Small intestine (tissue), 7 donors: ENCODE data around the gene CAVIN2. TPM values are rescaled to one million over a fixed set of nuclear protein-coding genes. Genes with fewer than 3 reads are reported as not detected.

Experiments used
- DNase-seq, 2 donors: peaks; one replicate each; pipeline versions ENCODE4 v3.0.0 to v3.0.0-alpha.2; 2013
- FAIRE-seq: peaks from 2 replicates; lab custom pipeline; 2012; peaks lifted over from hg19 to GRCh38; lab: Jason Lieb, UNC
- H3K27ac ChIP-seq, 3 donors: one replicate each; pipeline ENCODE4 v1.5.1; 2013; ENCODE audit warnings: low read length in 2 of 3, mild to moderate bottlenecking in 2 of 3, control low read depth in 1 of 3, inconsistent platforms in 1 of 3, low read depth in 1 of 3, moderate library complexity in 1 of 3
- H3K27me3 ChIP-seq, 3 donors: one replicate each; pipeline ENCODE4 v1.6.1; 2013; ENCODE audit warnings: low read length in 3 of 3, inconsistent platforms in 1 of 3; ENCODE audit not compliant: control insufficient read depth in 3 of 3, insufficient read depth in 3 of 3
- H3K36me3 ChIP-seq, 3 donors: one replicate each; pipeline ENCODE4 v1.6.1; 2013; ENCODE audit warnings: low read length in 3 of 3, inconsistent platforms in 1 of 3, low read depth in 1 of 3, mild to moderate bottlenecking in 1 of 3, moderate library complexity in 1 of 3; ENCODE audit not compliant: control insufficient read depth in 3 of 3, insufficient read depth in 2 of 3
- H3K4me1 ChIP-seq, 3 donors: one replicate each; pipeline ENCODE4 v1.6.1; 2013; ENCODE audit warnings: low read length in 2 of 3, inconsistent platforms in 1 of 3, low read depth in 1 of 3, mild to moderate bottlenecking in 1 of 3, moderate library complexity in 1 of 3; ENCODE audit not compliant: control insufficient read depth in 3 of 3, insufficient read depth in 2 of 3
- H3K4me3 ChIP-seq, 3 donors: one replicate each; pipeline ENCODE4 v1.5.1; 2013; ENCODE audit warnings: low read length in 3 of 3, control low read depth in 1 of 3, inconsistent platforms in 1 of 3, low read depth in 1 of 3, mild to moderate bottlenecking in 1 of 3, moderate library complexity in 1 of 3
- H3K9me3 ChIP-seq, 2 donors: one replicate each; pipeline ENCODE4 v1.6.1; 2013; ENCODE audit warnings: low read depth in 1 of 2, low read length in 1 of 2; ENCODE audit not compliant: control insufficient read depth in 2 of 2, insufficient read depth in 1 of 2
- WGBS, 3 donors: extraction: QIAGEN DNeasy Blood & Tissue Kit; methylation state at CpG; one replicate each; pipeline ENCODE4 v1.1.7; 2013; 5-methylcytosine and 5-hydroxymethylcytosine counted together
- polyA plus RNA-seq, 4 donors: library from polyadenylated mRNA; stranded (reverse) in 3 of 4; unstranded in 1 of 4; fragments of 200-250 nt in 3 of 4; fragments of 120-200 nt in 1 of 4; gene quantifications; one replicate each; pipeline versions ENCODE4 v1.2.1 to v1.2.3, GENCODE V29; 2013
- donor health status: healthy with polysubstance abuse.
- donor health status: control.
- donor health status: control.
- donor health status: Bipolar disorder and iron deficiency.
- donor health status: healthy.

CAVIN2 gene
- polyA plus RNA-seq, 4 donors = 0.89 to 29.8 (median 10.0) TPM

GRCh38 chr2:191811807-191812602, 34.9 kb downstream of the CAVIN2 start:
- DNase-seq (peak; percentile 66 to 69), FAIRE-seq (peak; percentile 57)
- Histone ChIP-seq H3K4me3 (no peak overlapping the region), H3K4me1 (no peaks in the 10 kb centered on the region), H3K9me3 (no peaks in the 10 kb centered on the region), H3K36me3 (no peaks in the 10 kb centered on the region), H3K27me3 (no peaks in the 10 kb centered on the region), H3K27ac (no peak overlapping the region)
- 33 to 42% (median 38%) methylated on average over 9 of the region's 9 CpGs for WGBS, 3 donors

- WGBS, 3 donors = 91 to 94% (median 91%) methylated on average over 1 of the region's 1 CpG
- H3K27me3 ChIP-seq = no peaks in the 10 kb centered on the region
- H3K4me1 ChIP-seq = no peaks in the 10 kb centered on the region
- no peak for DNase-seq
- no peak overlapping the region for H3K4me3 ChIP-seq
- H3K27ac ChIP-seq = no peak overlapping the region
- H3K36me3 ChIP-seq = no peaks in the 10 kb centered on the region
- FAIRE-seq = no peak
- no peaks in the 10 kb centered on the region for H3K9me3 ChIP-seq
Measured at GRCh38 chr2:191806396-191806795, 40.5 kb downstream of the CAVIN2 start.

- Histone ChIP-seq H3K4me1 (no peaks in the 10 kb centered on the region), H3K9me3 (no peaks in the 10 kb centered on the region), H3K27ac (no peak overlapping the region), H3K4me3 (no peak overlapping the region), H3K36me3 (no peaks in the 10 kb centered on the region), H3K27me3 (no peaks in the 10 kb centered on the region)
- 83 to 87% (median 85%) methylated on average over 9 of the region's 9 CpGs for WGBS, 3 donors
- FAIRE-seq = no peak
- DNase-seq = no peak
Measured at GRCh38 chr2:191804766-191805165, 42.1 kb downstream of the CAVIN2 start.

GRCh38 chr2:191803007-191803406, 43.9 kb downstream of the CAVIN2 start:
- no peaks in the 10 kb centered on the region for H3K36me3 ChIP-seq
- no peak for DNase-seq
- peak; percentile 10 for FAIRE-seq
- no peaks in the 10 kb centered on the region for H3K4me1 ChIP-seq
- no peaks in the 10 kb centered on the region for H3K27me3 ChIP-seq
- H3K27ac ChIP-seq = no peak overlapping the region
- H3K4me3 ChIP-seq = no peak overlapping the region
- WGBS, 3 donors = 55 to 88% (median 69%) methylated on average over 1 of the region's 1 CpG
- H3K9me3 ChIP-seq = no peaks in the 10 kb centered on the region

- Histone ChIP-seq H3K27me3 (no peaks in the 10 kb centered on the region), H3K27ac (no peak overlapping the region), H3K36me3 (no peaks in the 10 kb centered on the region), H3K4me1 (no peaks in the 10 kb centered on the region), H3K9me3 (no peaks in the 10 kb centered on the region), H3K4me3 (no peak overlapping the region)
- DNase-seq = peak in 1 of 2 donors; percentile 17
- FAIRE-seq = no peak
- WGBS, 3 donors = 23 to 59% (median 36%) methylated on average over 5 of the region's 5 CpGs
Measured at GRCh38 chr2:191802180-191802579, 44.7 kb downstream of the CAVIN2 start.

GRCh38 chr2:191800874-191801273, 46.0 kb downstream of the CAVIN2 start:
- Histone ChIP-seq H3K4me3 (no peak overlapping the region), H3K27me3 (no peaks in the 10 kb centered on the region), H3K9me3 (no peaks in the 10 kb centered on the region), H3K27ac (no peak overlapping the region), H3K4me1 (no peaks in the 10 kb centered on the region), H3K36me3 (no peaks in the 10 kb centered on the region)
- 78 to 88% (median 86%) methylated on average over 1 of the region's 1 CpG for WGBS, 3 donors
- FAIRE-seq (no peak), DNase-seq (no peak)

GRCh38 chr2:191799526-191799925, 47.4 kb downstream of the CAVIN2 start:
- FAIRE-seq = no peak
- Histone ChIP-seq H3K4me3 (no peak overlapping the region), H3K36me3 (no peaks in the 10 kb centered on the region), H3K27ac (no peak overlapping the region), H3K27me3 (peaks cover 0 to under 1% (median 0%) of the 10 kb centered on the region in 3 donors), H3K4me1 (no peaks in the 10 kb centered on the region), H3K9me3 (no peaks in the 10 kb centered on the region)
- no peak for DNase-seq
- 90 to 92% (median 91%) methylated on average over 2 of the region's 2 CpGs for WGBS, 3 donors

GRCh38 chr2:191797942-191798876, 48.7 kb downstream of the CAVIN2 start:
- no peak for FAIRE-seq
- Histone ChIP-seq H3K27ac (no peak overlapping the region), H3K36me3 (no peaks in the 10 kb centered on the region), H3K27me3 (peaks cover 0 to 3% (median 0%) of the 10 kb centered on the region in 3 donors), H3K4me1 (no peaks in the 10 kb centered on the region), H3K9me3 (no peaks in the 10 kb centered on the region), H3K4me3 (no peak overlapping the region)
- no peak for DNase-seq
- WGBS, 3 donors = 69 to 80% (median 72%) methylated on average over 2 of the region's 2 CpGs
